Peyer's patch (tissue), 4 donors: Measurements from ENCODE around the gene B3GNT3.

Source experiments
- CTCF ChIP-seq, 6 experiments: fragments of 450-650 bp in 4 of 6; fragments of 200-600 bp in 2 of 6; sonication (generic) in 1 of 6; IDR thresholded peaks; one replicate each; pipeline ENCODE4 v1.5.1; 2017 to 2019; ENCODE audit warnings: antibody characterized with exemption in 6 of 6, mild to moderate bottlenecking in 3 of 6, moderate library complexity in 1 of 6
- POLR2A ChIP-seq, 2 donors: fragments of 450-650 bp; IDR thresholded peaks; one replicate each; pipeline ENCODE4 v1.5.1; 2017; ENCODE audit warnings: antibody characterized with exemption in 2 of 2, mild to moderate bottlenecking in 2 of 2, moderate library complexity in 2 of 2

- TF ChIP-seq POLR2A (IDR thresholded peaks at IDR 0.05) (no peak), CTCF (IDR thresholded peaks at IDR 0.05) (no peak)
Measured at GRCh38 chr19:17861542-17862402, 66.8 kb downstream of the B3GNT3 start.
